ENCODE measurements around the gene ATP13A5.

ATP13A5 gene

DNA sequence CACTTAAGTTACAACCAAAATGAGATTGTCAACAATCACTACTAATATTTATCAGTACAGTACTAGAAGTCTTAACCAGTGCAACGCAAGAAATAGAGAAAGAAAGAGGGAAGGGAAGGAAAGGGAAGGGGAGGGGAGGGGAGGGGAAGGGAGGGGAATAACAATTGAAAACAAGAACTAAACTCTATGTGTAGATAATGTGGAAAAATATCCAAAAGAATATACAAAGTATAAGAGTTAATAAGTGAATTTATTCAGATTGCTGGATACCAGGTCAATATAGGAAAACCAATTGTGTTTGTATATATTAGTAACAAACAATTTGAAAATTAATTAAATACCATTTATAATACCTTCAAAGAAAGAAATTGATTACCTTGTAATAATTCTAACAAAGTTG, 10.7 kb downstream of the ATP13A5 start:
- Mint-ChIP-seq H3K4me3 (no peak overlapping the region), H3K27me3 (peaks cover 16% of the 10 kb centered on the region), H3K4me1 (ENCODE audit: low read depth) (no peaks in the 10 kb centered on the region), H3K36me3 (ENCODE audit: low read depth) (no peaks in the 10 kb centered on the region), H3K9me3 (no peaks in the 10 kb centered on the region), H3K27ac (no peak overlapping the region)
- no peak for DNase-seq

DNA sequence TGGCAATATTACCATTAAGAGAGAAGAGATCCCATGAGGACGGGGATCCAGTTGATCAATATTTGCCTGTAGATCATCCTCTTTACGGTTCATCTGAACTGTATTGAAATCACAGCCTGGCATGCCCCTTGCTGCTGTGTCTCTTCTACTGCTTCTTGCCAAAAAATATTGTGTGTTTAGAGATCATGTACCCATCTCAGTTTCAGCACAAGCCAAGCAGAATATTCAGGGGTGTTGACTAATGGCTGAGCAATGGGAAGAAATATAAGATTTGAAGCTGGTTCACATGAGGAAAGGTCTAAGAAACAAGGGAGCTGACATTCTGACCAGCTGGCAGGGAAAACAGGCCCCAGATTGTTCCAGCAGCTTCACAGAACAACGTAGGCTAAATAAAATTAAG, 21.3 kb downstream of the ATP13A5 start:
- Mint-ChIP-seq H3K27ac (no peak overlapping the region), H3K4me1 (ENCODE audit: low read depth) (no peaks in the 10 kb centered on the region), H3K9me3 (no peaks in the 10 kb centered on the region), H3K27me3 (peaks cover 12% of the 10 kb centered on the region), H3K4me3 (no peak overlapping the region), H3K36me3 (ENCODE audit: low read depth) (no peaks in the 10 kb centered on the region)
- no peak for DNase-seq

- DNase-seq, result no peak
- Mint-ChIP-seq H3K9me3 (no peaks in the 10 kb centered on the region), H3K4me3 (no peak overlapping the region), H3K27me3 (peaks cover 7% of the 10 kb centered on the region), H3K27ac (no peak overlapping the region), H3K4me1 (ENCODE audit: low read depth) (no peaks in the 10 kb centered on the region), H3K36me3 (ENCODE audit: low read depth) (no peaks in the 10 kb centered on the region)
These were observed 24.1 kb downstream of the ATP13A5 start for GRCh38 chr3:193354423-193354822.

DNA sequence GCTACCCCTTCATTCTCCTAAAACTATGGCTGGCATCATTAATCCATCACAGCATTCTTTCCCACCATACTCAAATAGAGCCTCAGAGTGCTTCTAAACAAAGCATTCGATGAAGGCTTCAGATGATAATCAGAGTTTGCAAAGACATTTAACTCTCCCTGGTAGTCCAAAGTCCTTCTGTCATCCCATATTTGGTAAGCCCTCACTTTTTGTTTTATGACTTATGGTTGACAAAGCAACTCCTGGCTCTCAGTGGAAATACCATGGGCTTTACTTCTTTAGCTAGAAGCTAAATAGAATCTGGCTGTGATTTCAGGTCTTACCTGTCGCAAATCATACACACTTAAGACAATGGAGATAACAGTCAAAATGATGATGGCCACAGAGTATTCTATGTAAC, 27.8 kb downstream of the ATP13A5 start:
- Mint-ChIP-seq H3K27ac (no peak overlapping the region), H3K4me3 (no peak overlapping the region), H3K9me3 (no peaks in the 10 kb centered on the region), H3K27me3 (peaks cover 7% of the 10 kb centered on the region), H3K36me3 (ENCODE audit: low read depth) (no peaks in the 10 kb centered on the region), H3K4me1 (ENCODE audit: low read depth) (no peaks in the 10 kb centered on the region)
- DNase-seq, result no peak

DNA sequence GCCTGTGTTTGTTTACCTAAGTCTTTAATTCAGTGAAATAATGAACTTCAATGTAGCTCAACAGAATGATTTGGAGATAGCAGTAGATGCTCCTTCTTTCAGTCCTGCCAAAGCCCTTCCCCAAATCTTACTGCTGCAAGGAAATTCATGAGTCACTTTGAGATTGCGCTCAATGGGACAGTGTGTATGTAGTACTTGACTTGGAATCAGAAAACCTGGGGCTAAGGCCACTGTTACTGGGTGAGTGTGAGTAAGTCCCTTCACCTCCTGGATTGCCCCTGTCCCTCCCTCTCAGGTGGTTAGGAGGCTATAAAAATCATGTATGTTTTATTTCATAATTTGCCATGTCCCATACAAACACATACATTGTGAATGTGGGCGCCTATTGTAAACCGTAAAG, 29.9 kb downstream of the ATP13A5 start:
- H3K4me1 Mint-ChIP-seq (ENCODE audit: low read depth), result no peaks in the 10 kb centered on the region
- no peaks in the 10 kb centered on the region for H3K9me3 Mint-ChIP-seq
- H3K36me3 Mint-ChIP-seq (ENCODE audit: low read depth), result no peaks in the 10 kb centered on the region
- H3K27me3 Mint-ChIP-seq, result peaks cover 4% of the 10 kb centered on the region
- no peak overlapping the region for H3K4me3 Mint-ChIP-seq
- no peak for DNase-seq
- H3K27ac Mint-ChIP-seq, result no peak overlapping the region

GRCh38 chr3:193347521-193348501, 30.7 kb downstream of the ATP13A5 start:
- no peak overlapping the region for H3K4me3 Mint-ChIP-seq
- no peaks in the 10 kb centered on the region for H3K9me3 Mint-ChIP-seq
- H3K27me3 Mint-ChIP-seq, result peaks cover 1% of the 10 kb centered on the region
- DNase-seq, result no peak
- no peaks in the 10 kb centered on the region for H3K36me3 Mint-ChIP-seq (ENCODE audit: low read depth)
- no peak overlapping the region for H3K27ac Mint-ChIP-seq
- no peaks in the 10 kb centered on the region for H3K4me1 Mint-ChIP-seq (ENCODE audit: low read depth)

DNA sequence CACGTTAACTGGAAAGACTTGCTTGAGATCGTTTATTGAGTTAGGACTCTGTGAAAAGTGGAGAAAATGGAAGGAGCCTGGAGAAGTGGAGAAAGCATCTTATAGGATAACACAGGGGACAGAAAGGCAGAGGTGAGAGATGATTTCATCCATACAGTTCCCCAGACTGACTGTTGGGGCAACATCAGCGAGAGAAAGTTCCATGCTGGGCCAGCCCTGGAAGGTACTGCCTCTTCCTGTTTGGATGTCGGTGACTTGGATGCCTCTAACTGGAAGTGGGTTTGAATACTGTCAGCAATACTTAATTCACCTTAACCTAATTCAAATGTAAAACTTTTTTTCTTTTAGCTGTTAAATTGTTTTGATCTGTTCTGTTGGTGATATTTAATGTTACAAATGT, 32.3 kb downstream of the ATP13A5 start:
- no peaks in the 10 kb centered on the region for H3K9me3 Mint-ChIP-seq
- no peak overlapping the region for H3K27ac Mint-ChIP-seq
- H3K27me3 Mint-ChIP-seq, result no peaks in the 10 kb centered on the region
- H3K4me3 Mint-ChIP-seq, result no peak overlapping the region
- no peaks in the 10 kb centered on the region for H3K4me1 Mint-ChIP-seq (ENCODE audit: low read depth)
- H3K36me3 Mint-ChIP-seq (ENCODE audit: low read depth), result no peaks in the 10 kb centered on the region
- DNase-seq, result no peak

GRCh38 chr3:193345431-193345830, 33.1 kb downstream of the ATP13A5 start:
- Mint-ChIP-seq H3K27ac (no peak overlapping the region), H3K4me1 (ENCODE audit: low read depth) (no peaks in the 10 kb centered on the region), H3K36me3 (ENCODE audit: low read depth) (no peaks in the 10 kb centered on the region), H3K27me3 (peaks cover under 1% of the 10 kb centered on the region), H3K4me3 (no peak overlapping the region), H3K9me3 (no peaks in the 10 kb centered on the region)
- DNase-seq, result no peak

- Mint-ChIP-seq H3K36me3 (ENCODE audit: low read depth) (no peaks in the 10 kb centered on the region), H3K27ac (no peak overlapping the region), H3K4me1 (ENCODE audit: low read depth) (no peaks in the 10 kb centered on the region), H3K4me3 (no peak overlapping the region), H3K9me3 (no peaks in the 10 kb centered on the region), H3K27me3 (peaks cover 5% of the 10 kb centered on the region)
- DNase-seq, result no peak
These were observed 34.1 kb downstream of the ATP13A5 start for GRCh38 chr3:193344486-193344885.

DNA sequence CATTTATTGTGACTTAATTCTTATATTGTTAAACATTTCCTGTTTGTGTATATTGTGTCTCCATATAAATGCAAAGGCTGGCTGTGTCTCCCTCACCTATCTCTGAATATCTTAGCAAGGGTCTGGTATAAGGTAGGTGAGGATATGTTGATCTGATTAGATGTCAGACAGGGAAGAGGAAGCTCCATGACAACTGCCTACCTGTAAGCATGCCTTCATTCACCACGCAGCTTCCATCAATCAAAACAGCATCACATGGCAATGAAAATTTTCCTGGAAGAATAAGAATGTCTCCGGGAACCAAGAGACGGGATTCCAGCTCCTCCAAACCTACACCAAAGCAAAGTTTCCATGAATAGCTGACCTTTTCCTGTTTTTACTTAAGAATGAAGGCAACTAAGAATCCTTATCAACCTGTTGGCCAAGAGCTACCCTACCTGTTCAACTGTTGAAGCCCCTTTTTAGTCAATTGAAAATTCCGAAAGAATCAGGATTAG, 34.8 kb downstream of the ATP13A5 start:
- H3K27me3 Mint-ChIP-seq, result peaks cover 5% of the 10 kb centered on the region
- H3K4me3 Mint-ChIP-seq, result no peak overlapping the region
- H3K4me1 Mint-ChIP-seq (ENCODE audit: low read depth), result no peaks in the 10 kb centered on the region
- DNase-seq, result no peak
- no peaks in the 10 kb centered on the region for H3K9me3 Mint-ChIP-seq
- no peaks in the 10 kb centered on the region for H3K36me3 Mint-ChIP-seq (ENCODE audit: low read depth)
- H3K27ac Mint-ChIP-seq, result no peak overlapping the region

GRCh38 chr3:193342551-193342950, 36.0 kb downstream of the ATP13A5 start:
- H3K27me3 Mint-ChIP-seq, result peaks cover 5% of the 10 kb centered on the region
- DNase-seq, result no peak
- no peaks in the 10 kb centered on the region for H3K4me1 Mint-ChIP-seq (ENCODE audit: low read depth)
- no peaks in the 10 kb centered on the region for H3K9me3 Mint-ChIP-seq
- H3K27ac Mint-ChIP-seq, result no peak overlapping the region
- no peak overlapping the region for H3K4me3 Mint-ChIP-seq
- no peaks in the 10 kb centered on the region for H3K36me3 Mint-ChIP-seq (ENCODE audit: low read depth)

DNA sequence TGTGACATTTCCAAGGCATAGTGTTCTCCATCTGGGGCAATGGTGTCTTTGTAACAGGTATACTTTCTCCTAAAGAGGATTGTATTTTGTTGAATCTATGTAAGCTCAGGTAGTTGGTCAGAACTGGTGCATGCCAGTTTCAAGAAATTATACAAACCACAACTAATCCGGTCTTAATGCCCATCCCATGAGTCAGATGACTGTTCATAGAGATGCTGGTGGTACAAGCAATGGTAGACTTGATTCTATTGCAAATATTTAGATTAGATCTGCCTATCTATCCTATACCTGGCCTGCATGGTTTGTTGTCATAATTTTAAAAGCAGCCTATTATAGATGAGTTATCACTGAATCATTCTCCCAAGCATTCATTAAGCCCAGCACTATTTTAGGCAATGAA, 43.5 kb downstream of the ATP13A5 start:
- no peak for DNase-seq

DNA sequence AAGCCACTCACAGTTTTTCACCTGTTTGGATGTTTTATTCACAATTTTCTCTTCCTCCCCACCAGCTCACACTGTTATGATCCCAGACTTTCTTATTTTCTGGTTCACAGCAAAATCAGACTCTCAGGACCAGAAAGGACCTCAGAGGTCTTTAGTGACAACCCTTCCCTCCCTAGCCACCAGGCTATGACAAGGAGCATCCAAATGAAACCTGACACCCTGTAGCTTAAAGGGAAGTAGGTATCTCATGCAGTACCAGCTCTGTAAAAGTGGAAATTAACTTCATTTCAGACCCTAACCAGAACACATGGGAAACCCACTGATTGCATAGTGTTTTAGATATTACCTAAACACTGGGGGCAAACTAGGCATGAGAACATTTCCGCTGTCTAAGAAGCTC, 45.3 kb downstream of the ATP13A5 start:
- no peaks in the 10 kb centered on the region for H3K4me1 Mint-ChIP-seq (ENCODE audit: low read depth)
- no peak overlapping the region for H3K4me3 Mint-ChIP-seq
- no peaks in the 10 kb centered on the region for H3K9me3 Mint-ChIP-seq
- no peaks in the 10 kb centered on the region for H3K36me3 Mint-ChIP-seq (ENCODE audit: low read depth)
- H3K27ac Mint-ChIP-seq, result no peak overlapping the region
- DNase-seq, result no peak
- H3K27me3 Mint-ChIP-seq, result no peaks in the 10 kb centered on the region

More for the DNA sequence above, 43.5 kb downstream of the ATP13A5 start:
- Mint-ChIP-seq H3K27ac (no peak overlapping the region), H3K36me3 (ENCODE audit: low read depth) (no peaks in the 10 kb centered on the region), H3K4me3 (no peak overlapping the region), H3K4me1 (ENCODE audit: low read depth) (no peaks in the 10 kb centered on the region), H3K9me3 (no peaks in the 10 kb centered on the region), H3K27me3 (peaks cover under 1% of the 10 kb centered on the region)

DNA sequence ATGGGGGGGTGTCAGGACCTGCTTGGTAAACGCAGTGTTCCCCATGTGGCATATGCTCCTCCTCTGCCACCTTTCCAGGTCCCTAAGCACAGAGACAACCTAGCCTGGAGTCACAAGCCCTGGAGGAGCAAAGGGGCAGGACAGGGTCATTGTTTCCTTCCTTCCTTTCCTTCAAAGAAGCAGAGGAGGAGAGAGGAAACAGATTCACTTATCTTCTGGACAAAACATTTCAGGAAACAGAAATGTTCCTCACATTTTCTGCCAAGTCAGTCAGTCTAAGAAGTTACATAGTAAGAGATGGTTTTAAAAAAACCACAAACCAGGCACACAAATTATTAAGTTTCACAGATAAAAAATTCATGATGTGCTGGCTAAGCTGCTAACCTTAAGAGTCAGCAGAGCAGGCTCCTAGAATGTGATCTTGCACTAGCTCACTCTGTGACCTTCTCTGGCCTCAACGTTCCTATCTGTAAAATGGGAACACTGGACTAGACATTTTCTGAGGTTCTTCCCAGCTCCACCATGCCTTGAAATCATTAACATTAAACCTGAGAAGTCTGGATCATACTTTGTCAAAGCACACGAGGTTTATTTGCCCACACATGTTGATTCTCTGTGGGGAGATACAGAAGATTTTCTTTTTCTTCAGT, 47.9 kb downstream of the ATP13A5 start:
- H3K27me3 Mint-ChIP-seq, result no peaks in the 10 kb centered on the region
- no peak overlapping the region for H3K27ac Mint-ChIP-seq
- H3K9me3 Mint-ChIP-seq, result no peaks in the 10 kb centered on the region
- H3K36me3 Mint-ChIP-seq (ENCODE audit: low read depth), result no peaks in the 10 kb centered on the region
- H3K4me1 Mint-ChIP-seq (ENCODE audit: low read depth), result no peaks in the 10 kb centered on the region
- DNase-seq, result no peak
- no peak overlapping the region for H3K4me3 Mint-ChIP-seq

- Mint-ChIP-seq H3K4me3 (no peak overlapping the region), H3K9me3 (no peaks in the 10 kb centered on the region), H3K4me1 (ENCODE audit: low read depth) (no peaks in the 10 kb centered on the region), H3K36me3 (ENCODE audit: low read depth) (no peaks in the 10 kb centered on the region), H3K27ac (no peak overlapping the region), H3K27me3 (no peaks in the 10 kb centered on the region)
- no peak for DNase-seq
These were observed 60.8 kb downstream of the ATP13A5 start for GRCh38 chr3:193317682-193318300.
